GM21367 (cell line): ENCODE results near the gene TBC1D5.
A peak's percentile ranks its signal among the peaks of the same experiment; 100 is the strongest.

Experiments used
- ATAC-seq: cut with Tn5 transposase; IDR thresholded peaks from one replicate; pipeline ENCODE4 v1.9.1; 2021; ENCODE audit not compliant: unreplicated experiment

TBC1D5 gene

GRCh38 chr3:17190353-17191078, 551.9 kb downstream of the TBC1D5 start:
- no peak for ATAC-seq

- no peak for ATAC-seq
Observed at GRCh38 chr3:17188378-17188777, 554.1 kb downstream of the TBC1D5 start.

- ATAC-seq: no peak
Observed at GRCh38 chr3:17187589-17188184, 554.7 kb downstream of the TBC1D5 start.

GRCh38 chr3:17183951-17184550, 558.4 kb downstream of the TBC1D5 start:
- ATAC-seq: no peak

GRCh38 chr3:17182166-17182565, 560.3 kb downstream of the TBC1D5 start:
- peak; percentile 54 for ATAC-seq

GRCh38 chr3:17181413-17181907, 561.0 kb downstream of the TBC1D5 start:
- ATAC-seq: no peak

DNA sequence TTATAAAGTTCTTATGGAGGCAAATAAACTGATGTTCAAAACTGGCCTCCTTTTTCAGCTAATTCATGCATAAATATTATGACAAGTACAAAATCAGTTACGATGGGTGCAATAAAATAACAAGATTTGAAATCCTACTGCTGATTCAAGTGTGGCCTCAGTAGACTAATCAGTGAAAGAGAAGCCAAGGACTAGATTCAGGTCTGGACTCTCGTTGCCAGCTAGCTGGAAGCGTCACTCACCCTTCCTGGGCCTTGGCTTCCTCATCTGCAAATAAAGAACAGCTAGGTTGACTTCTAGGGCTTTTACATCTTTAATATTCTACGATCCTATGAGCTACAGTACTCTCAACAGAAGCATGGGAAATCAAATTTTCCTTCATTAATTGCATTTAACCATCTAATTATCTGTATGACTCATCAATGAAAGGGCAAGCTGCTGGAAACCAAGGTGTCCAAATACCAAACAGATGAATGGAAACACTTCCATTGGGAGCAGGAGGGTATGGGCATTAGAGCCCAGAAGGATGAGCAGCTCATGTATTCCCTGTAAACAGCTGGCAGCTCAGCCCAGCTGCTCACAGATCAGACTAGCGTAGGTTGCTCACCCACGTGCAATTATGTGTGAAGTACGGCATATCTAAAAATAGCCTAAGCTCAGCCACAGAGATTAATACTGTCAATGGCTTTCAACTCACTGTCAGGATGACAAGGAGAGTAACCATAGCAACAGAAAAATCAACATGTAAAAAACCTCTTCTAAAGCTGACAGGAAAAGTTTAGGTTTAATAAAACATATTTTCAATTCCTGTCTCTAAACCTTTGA, 562.8 kb downstream of the TBC1D5 start:
- ATAC-seq: peak; percentile 68

DNA sequence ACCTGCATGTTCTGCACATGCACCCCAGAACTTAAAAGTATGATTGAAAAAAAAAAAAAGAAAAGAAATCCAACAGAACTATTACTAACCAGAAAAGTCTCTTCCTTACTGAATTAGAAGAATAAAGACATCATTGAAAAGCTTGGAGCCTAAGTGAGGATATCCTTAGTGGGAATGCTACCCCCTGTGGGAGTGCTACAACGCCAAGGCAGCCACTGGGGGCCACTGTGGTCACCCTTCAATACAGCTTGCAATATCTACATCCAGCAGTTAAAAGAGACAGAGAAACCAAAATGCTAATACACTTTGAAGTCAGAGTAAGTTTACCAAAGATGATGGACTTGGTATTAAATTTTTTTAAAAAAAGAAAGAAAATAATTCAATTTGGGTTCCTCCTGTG, 565.7 kb downstream of the TBC1D5 start:
- ATAC-seq: no peak

DNA sequence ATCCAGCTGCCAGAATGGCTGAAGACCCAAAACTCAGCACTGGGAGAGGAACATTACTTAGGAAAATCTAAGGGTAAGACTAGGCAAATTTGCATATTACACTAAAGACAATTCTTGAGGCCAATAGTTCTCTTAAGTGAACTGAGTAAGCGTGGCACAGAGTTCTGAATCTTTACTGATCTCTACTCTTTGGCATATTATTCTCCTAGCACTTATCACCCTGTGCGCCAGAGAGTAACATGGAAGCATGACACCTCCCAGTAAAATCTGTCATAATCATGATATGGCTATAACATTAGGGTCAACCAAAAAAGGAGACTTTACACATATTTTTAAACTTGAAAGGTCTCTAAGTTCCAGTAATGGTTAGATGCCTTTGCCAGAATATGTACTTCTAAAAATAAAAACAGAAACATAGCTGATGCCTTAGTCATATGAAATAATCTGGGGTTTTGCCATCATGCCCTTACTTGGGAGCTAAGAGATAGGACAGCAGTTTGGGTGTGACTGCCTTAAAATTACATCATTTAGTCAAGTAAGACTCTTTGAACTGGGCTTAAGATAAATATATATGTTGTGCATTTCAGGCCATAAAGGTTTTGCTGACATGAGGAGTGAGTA, 567.1 kb downstream of the TBC1D5 start:
- no peak for ATAC-seq

DNA sequence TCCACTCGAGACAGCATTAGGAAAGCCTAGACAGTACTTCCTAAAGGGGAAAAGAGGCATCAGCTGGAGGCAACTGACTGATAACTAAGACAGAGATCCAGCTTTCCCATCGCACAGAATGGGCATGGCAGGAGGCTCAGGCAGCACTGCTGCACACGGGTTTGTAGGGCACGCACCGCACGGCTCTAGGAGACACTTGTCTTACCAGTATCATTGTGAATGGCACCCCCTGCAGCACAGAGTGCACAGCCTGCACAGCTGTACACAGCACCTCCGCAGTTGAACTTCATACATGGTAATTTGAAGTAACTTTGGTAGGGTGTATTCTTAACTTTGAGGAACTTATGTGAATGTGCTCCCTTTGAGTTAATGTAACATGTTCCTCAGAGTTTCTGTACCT, 576.1 kb downstream of the TBC1D5 start:
- no peak for ATAC-seq

- no peak for ATAC-seq
Observed at GRCh38 chr3:17162116-17162515, 580.3 kb downstream of the TBC1D5 start.

DNA sequence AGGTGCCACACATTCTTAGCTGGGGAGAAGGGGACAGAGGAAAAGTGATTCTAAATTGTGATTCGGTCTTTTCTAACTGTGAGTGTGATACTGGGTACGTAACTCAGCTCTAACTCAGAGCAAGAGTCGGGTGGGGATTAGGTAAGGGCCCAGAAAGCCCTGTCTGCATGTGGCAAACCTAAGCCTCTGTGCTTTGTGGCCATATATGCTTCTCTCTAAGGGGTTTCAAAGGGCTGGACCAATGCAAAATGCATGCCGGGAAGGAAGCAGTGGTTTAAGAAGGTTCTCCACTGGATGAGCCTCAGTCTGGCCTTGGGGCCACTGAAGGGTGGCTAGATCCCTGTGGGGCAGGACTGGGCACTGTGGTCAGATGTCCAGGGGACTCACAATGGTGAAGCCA, 581.8 kb downstream of the TBC1D5 start:
- ATAC-seq: no peak

DNA sequence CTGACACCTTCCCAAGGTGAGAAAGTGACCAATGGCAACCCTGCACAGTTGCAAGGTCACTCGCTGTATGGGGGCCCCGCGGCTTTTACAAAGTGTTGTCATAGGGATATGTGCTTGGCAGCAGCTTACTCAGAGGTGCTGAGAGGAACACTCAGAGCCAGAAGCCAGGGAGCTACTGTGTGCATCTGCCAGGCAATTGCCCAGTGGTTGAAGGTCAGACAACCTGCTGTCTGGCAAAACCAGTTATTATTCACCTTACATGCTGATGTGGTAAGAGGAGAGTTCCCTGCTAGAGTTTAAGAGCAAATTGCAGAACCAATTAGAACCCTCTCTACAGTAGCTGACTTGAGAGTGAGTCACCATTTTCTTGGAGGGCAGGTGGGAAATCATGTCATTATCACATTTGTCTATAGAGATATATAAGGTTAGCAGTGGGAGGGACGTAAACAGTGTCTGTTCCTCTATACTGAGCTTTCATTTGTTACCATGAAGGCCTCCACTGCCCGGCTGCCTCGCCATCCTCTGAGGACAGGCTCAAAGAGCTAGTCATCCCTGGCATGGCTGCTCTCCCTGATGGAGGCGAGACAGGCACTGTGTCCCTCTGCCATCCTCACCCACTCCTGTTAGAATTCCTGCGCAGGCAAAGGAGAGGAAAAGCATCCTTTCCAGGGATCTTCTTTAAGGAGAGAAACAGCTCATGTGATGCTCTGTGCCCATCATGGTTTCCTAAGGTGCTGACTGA, 583.3 kb downstream of the TBC1D5 start:
- no peak for ATAC-seq

- no peak for ATAC-seq
Observed at GRCh38 chr3:17157713-17158112, 584.7 kb downstream of the TBC1D5 start.

DNA sequence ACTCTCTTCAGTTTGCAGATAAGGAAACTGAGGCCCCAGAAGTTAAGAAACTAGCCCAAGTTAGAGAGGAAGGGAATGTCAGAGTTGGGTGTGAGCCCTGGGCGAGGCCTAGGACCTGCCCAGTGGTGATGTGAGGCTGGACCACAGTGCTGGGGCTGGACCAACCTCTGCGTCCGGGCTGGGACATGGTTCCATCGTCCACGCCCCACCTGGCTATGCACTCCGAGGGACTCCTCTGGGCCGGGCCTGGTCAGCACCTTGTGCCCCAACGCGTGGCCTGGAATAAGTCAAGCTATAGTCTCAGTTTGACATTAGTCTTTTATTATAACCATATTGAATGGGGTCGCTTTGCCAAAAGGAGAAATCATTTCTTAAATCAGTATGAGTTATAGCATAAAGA, 585.6 kb downstream of the TBC1D5 start:
- no peak for ATAC-seq

GRCh38 chr3:17155951-17156350, 586.5 kb downstream of the TBC1D5 start:
- no peak for ATAC-seq

- no peak for ATAC-seq
Observed at GRCh38 chr3:17154941-17155340, 587.5 kb downstream of the TBC1D5 start.

DNA sequence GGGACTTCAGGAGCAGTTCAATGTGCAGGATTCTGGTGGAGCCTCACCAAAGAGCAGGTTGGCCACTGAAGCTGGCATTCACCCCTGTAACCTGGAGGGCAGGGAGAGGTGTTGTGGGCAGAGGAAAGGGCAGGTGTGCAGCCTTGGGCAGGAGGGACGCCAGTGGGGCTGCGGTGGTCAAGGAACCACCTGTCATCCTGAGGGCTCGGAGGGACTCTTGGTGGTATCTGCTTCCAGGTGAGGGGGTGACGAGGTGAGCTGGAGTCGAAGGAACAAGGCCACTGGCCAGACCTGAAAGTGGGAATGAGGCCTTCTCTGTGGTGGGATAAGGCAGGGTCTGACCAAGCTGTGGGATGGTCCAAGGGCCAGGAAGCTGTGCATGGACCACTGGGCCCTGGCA, 588.2 kb downstream of the TBC1D5 start:
- ATAC-seq: no peak

- ATAC-seq: no peak
Observed at GRCh38 chr3:17153209-17153608, 589.2 kb downstream of the TBC1D5 start.
